Aorta (tissue), 5 donors: ENCODE measurements around the gene MTSS2. TPM values are rescaled to one million over a fixed set of nuclear protein-coding genes. Genes with fewer than 3 reads are reported as not detected.
A peak's percentile ranks its signal among the peaks of the same experiment; 100 is the strongest.

Experiments used
- ATAC-seq: fragments of 200-7000 bp; cut with Tn5 transposase; one replicate; pipeline ENCODE4 v1.9.1; 2022; ENCODE audit warnings: moderate library complexity; ENCODE audit not compliant: low FRiP score
- DNase-seq, 2 donors: peaks; one replicate each; pipeline ENCODE4 v3.0.0-alpha.2; 2020
- H3K27ac ChIP-seq, 2 donors: one replicate each; pipeline ENCODE4 v1.5.1; 2013; ENCODE audit warnings: low read length in 2 of 2, mild to moderate bottlenecking in 2 of 2, moderate library complexity in 2 of 2, control low read depth in 1 of 2, inconsistent platforms in 1 of 2, low read depth in 1 of 2
- H3K27me3 ChIP-seq, 2 donors: one replicate each; pipeline ENCODE4 v1.6.1; 2013; ENCODE audit warnings: control low read depth in 1 of 2, low read length in 1 of 2, mild to moderate bottlenecking in 1 of 2, moderate library complexity in 1 of 2; ENCODE audit not compliant: insufficient read depth in 2 of 2, control insufficient read depth in 1 of 2
- H3K36me3 ChIP-seq, 2 donors: one replicate each; pipeline ENCODE4 v1.6.1; 2013; ENCODE audit warnings: control low read depth in 1 of 2, low read length in 1 of 2, mild to moderate bottlenecking in 1 of 2; ENCODE audit not compliant: insufficient read depth in 2 of 2, control insufficient read depth in 1 of 2
- H3K4me1 ChIP-seq, 2 donors: one replicate each; pipeline ENCODE4 v1.6.1; 2013; ENCODE audit warnings: low read length in 2 of 2, control low read depth in 1 of 2, mild to moderate bottlenecking in 1 of 2, moderate library complexity in 1 of 2; ENCODE audit not compliant: insufficient read depth in 2 of 2, control insufficient read depth in 1 of 2
- H3K4me3 ChIP-seq, 2 donors: one replicate each; pipeline ENCODE4 v1.5.1; 2013; ENCODE audit warnings: low read length in 2 of 2, control low read depth in 1 of 2, mild to moderate bottlenecking in 1 of 2
- H3K9me3 ChIP-seq: one replicate; pipeline ENCODE4 v1.6.1; 2013; ENCODE audit warnings: mild to moderate bottlenecking, low read length; ENCODE audit not compliant: control insufficient read depth
- WGBS, 2 donors: extraction: QIAGEN DNeasy Blood & Tissue Kit; methylation state at CpG; one replicate each; pipeline ENCODE4 v1.1.7; 2013; 5-methylcytosine and 5-hydroxymethylcytosine counted together
- intact Hi-C, 2 donors: fragments of 100-400 bp; cut with DNase I; formaldehyde crosslinking; loops; one replicate each; pipeline versions ENCODE4 v1.14.2 to v1.15.0; 2022
- polyA plus RNA-seq, 2 donors: library from polyadenylated mRNA; stranded (reverse); fragments of 200-250 nt; gene quantifications; one replicate each; pipeline ENCODE4 v1.2.3, GENCODE V29; 2013
- total RNA-seq, 2 donors: library from RNA; stranded (reverse); fragmentation: NEBNext Ultra II Directional; extraction: Animal tissue kit (Norgen Biotek cat#: 25700); gene quantifications; one replicate each; pipeline ENCODE4 v1.2.1, GENCODE V29; 2021
- donor health status: healthy with polysubstance abuse.
- donor health status: Bipolar disorder and iron deficiency.
- donor health status: DM: no; HTN: no; CAD: no.
- donor health status: DM: no; HTN: no; CAD: no.
- donor health status: DM: yes; HTN: yes; CAD: no.

The MTSS2 gene
- total and polyA plus RNA-seq, 4 donors: 22.0 to 87.4 (median 49.6) TPM

DNA sequence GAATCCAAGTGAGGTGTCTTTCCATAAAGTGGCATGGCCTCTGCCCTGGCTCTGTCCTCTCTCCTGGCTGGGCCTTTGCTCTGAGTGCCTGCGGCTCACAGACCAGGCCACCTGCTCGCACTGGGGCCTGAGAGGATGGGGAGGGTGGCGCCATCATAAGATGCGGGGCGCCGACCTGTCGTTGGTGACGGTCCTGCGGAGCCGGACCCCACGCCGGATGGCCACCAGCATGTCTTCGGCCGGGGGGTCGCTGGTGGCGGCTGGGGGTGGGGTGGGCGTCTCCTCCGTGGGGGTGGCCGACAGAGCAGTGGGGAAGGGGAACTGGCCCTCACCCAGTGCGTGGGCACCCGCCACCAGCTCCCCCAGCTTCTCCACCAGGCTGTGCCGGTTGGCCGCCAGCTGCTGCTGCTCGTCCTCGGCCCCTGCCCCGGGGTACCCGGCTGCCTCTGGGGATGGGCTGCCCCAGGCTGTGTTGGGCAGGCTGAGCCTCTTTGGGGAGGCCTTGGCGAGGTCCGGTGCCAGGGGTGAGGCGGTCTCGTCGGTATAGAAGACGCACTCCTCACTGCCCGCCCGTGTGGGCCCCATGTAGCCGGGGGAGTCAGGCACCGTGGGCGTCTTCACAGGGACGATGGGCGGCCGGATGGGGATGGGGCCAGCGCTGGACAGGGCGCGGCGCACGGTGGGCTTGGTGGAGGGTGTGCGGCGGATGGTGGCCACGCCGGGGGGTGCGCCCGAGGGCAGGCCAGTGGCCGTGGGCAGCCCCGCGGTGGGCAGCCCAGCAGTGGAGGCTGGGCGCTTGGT is 22.1 kb downstream of the MTSS2 start:
- Histone ChIP-seq H3K27ac (no peak overlapping the region), H3K9me3 (no peaks in the 10 kb centered on the region), H3K4me3 (no peak overlapping the region), H3K27me3 (no peaks in the 10 kb centered on the region), H3K36me3 (peaks cover 0 to 11% of the 10 kb centered on the region in 2 donors), H3K4me1 (no peaks in the 10 kb centered on the region)
- intact Hi-C loops: no loop called here
- DNase-seq (peak in 1 of 2 donors; percentile 72), ATAC-seq (no peak)
- 88 to 91% methylated on average over 52 to 56 of the region's 56 CpGs for WGBS, 2 donors

- 73 to 75% methylated on average over 13 of the region's 13 CpGs for WGBS, 2 donors
- DNase-seq (peak in 1 of 2 donors; percentile 61), ATAC-seq (no peak)
- no peaks in the 10 kb centered on the region for H3K9me3 ChIP-seq
- no peaks in the 10 kb centered on the region for H3K4me1 ChIP-seq
- H3K27me3 ChIP-seq: no peaks in the 10 kb centered on the region
- no peak overlapping the region for H3K4me3 ChIP-seq
- intact Hi-C loops: no loop called here
- no peak overlapping the region for H3K27ac ChIP-seq
- peaks cover 0 to 11% of the 10 kb centered on the region in 2 donors for H3K36me3 ChIP-seq
These were observed 22.8 kb downstream of the MTSS2 start for GRCh38 chr16:70662991-70663523.

DNA sequence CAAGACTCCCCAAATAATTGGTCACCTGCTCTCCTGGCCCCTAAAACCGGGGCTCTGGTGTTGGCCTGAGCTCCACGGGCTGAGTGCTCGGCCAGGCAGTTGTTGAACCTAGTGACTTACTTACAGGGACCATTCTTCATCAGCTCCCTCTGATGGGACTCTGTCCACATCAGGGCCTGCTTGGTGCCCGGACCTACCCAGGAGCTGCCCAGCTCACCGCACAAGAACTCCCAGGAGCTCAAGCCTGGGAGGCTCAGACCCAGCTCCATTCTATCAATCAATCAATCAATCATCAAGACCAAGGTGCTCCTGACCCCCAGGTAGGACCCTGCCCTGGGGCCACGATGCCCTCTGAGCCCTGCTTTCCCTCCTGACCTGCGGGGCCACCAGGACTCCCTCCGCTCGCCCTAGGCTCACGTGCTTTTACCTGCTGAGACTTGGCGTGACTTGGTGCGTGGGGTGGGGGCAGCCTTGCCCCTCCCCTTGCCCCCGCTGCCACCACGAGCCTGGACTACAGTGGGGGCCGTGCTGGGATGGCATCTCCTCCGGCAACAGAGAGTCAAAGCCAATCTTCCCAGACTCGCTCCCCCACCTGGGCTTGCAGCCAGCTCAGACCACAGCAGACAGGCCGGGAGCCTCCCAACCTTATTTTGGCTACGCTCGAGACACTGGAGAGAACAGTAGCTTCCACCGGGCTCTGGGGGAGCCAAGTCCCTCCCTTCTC is 23.8 kb downstream of the MTSS2 start:
- Histone ChIP-seq H3K4me3 (no peak overlapping the region), H3K36me3 (peaks cover 0 to 11% of the 10 kb centered on the region in 2 donors), H3K27ac (no peak overlapping the region), H3K4me1 (no peaks in the 10 kb centered on the region), H3K9me3 (no peaks in the 10 kb centered on the region), H3K27me3 (no peaks in the 10 kb centered on the region)
- ATAC-seq (no peak), DNase-seq (peak; percentile 57 to 75)
- WGBS, 2 donors: 47 to 48% methylated on average over 21 of the region's 21 CpGs
- intact Hi-C loops: no loop called here

DNA sequence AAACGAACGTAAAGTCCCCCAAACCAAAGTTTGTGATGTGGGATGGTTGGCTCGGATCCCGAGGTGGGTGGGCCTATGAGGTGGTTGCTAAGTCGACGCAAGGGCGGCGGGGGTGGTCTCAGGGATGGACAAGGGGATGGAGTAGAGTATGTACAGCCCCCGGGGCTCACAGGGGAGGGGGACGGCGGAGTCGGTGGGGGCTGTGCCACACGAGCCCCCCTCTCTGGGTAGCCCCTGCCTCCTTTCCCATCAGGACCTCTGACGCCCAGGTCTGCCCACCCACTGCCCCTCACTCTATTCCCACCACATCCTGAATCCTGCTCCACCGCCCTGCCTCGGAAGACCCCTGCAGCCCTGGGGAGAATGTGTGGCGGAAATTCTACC is 24.3 kb downstream of the MTSS2 start:
- Histone ChIP-seq H3K4me1 (no peaks in the 10 kb centered on the region), H3K4me3 (no peak overlapping the region), H3K9me3 (no peaks in the 10 kb centered on the region), H3K27me3 (no peaks in the 10 kb centered on the region), H3K36me3 (peaks cover 0 to 11% of the 10 kb centered on the region in 2 donors), H3K27ac (no peak overlapping the region)
- intact Hi-C loops: no loop called here
- peak in 1 of 2 donors; percentile 72 for DNase-seq
- ATAC-seq: no peak
- WGBS, 2 donors: 51 to 67% methylated on average over 10 to 17 of the region's 17 CpGs

GRCh38 chr16:70660672-70661350 is 25.0 kb downstream of the MTSS2 start:
- peaks cover 0 to 11% of the 10 kb centered on the region in 2 donors for H3K36me3 ChIP-seq
- ATAC-seq: no peak

GRCh38 chr16:70659953-70660671 is 25.7 kb downstream of the MTSS2 start:
- Histone ChIP-seq H3K4me3 (no peak overlapping the region), H3K36me3 (peaks cover 0 to 11% of the 10 kb centered on the region in 2 donors), H3K4me1 (no peaks in the 10 kb centered on the region), H3K27ac (no peak overlapping the region), H3K27me3 (no peaks in the 10 kb centered on the region), H3K9me3 (no peaks in the 10 kb centered on the region)
- WGBS, 2 donors: 69 to 75% methylated on average over 15 to 16 of the region's 16 CpGs
- DNase-seq (peak in 1 of 2 donors; percentile 60), ATAC-seq (no peak)
- intact Hi-C loops: loop anchor here in 1 of 2 donors (10.0 kb wide), 1 partner anchor 295 kb away; no protein-coding TSS in a partner anchor

More at GRCh38 chr16:70660672-70661350, 25.0 kb downstream of the MTSS2 start:
- peak in 1 of 2 donors; percentile 59 for DNase-seq
- no peak overlapping the region for H3K4me3 ChIP-seq
- no peaks in the 10 kb centered on the region for H3K27me3 ChIP-seq
- WGBS, 2 donors: 20 to 33% methylated on average over 6 to 7 of the region's 7 CpGs
- H3K9me3 ChIP-seq: no peaks in the 10 kb centered on the region
- intact Hi-C loops: no loop called here
- no peak overlapping the region for H3K27ac ChIP-seq
- H3K4me1 ChIP-seq: no peaks in the 10 kb centered on the region

DNA sequence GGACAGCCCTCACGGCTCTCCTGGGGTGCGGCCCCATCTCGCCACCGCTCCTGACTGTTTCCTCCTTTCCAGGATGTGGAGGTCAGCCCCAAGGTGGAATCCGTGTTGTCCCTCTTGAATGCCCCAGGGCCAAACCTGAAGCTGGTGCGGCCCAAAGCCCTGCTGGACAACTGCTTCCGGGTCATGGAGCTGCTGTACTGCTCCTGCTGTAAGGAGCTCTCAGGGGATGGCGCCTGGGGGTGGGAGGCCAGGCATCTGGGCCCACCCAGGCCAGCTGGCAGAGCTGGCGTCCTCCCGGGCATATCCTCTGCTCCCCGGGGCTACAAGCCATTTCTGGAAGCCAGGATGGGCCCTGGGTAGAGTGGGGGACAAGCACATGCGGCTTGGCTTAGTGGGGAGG is 26.3 kb downstream of the MTSS2 start:
- intact Hi-C loops: loop anchor here in 1 of 2 donors (10.0 kb wide), 1 partner anchor 295 kb away; no protein-coding TSS in a partner anchor
- ATAC-seq (peak; percentile 26), DNase-seq (peak in 1 of 2 donors; percentile 68)

DNA sequence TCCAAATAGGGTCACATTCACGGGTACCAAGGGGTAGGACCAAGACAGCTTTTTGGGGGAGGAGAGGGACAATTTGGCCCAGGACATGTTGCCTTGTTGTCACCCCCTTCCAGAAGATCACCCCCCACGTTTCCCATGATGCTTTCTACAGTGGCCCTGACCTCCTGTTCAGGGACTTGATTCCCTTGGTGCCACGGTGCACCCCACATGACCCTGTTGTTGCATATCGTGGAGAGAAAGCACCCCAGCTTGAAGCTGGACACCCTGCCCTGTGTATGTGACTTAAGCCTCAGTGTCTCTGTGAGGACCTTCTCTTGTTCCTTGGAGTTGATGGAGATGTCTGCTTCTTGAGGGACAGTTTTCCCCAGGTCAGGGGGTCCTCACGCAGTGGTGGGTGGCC is 26.9 kb downstream of the MTSS2 start:
- ATAC-seq: no peak
- DNase-seq: peak in 1 of 2 donors; percentile 43
- Histone ChIP-seq H3K4me3 (no peak overlapping the region), H3K27me3 (no peaks in the 10 kb centered on the region), H3K4me1 (no peaks in the 10 kb centered on the region), H3K27ac (no peak overlapping the region), H3K9me3 (no peaks in the 10 kb centered on the region), H3K36me3 (peaks cover 0 to 2% of the 10 kb centered on the region in 2 donors)
- WGBS, 2 donors: 69 to 73% methylated on average over 5 of the region's 5 CpGs
- intact Hi-C loops: loop anchor here in 1 of 2 donors (10.0 kb wide), 1 partner anchor 294 kb away; no protein-coding TSS in a partner anchor

More for the DNA sequence above, 26.3 kb downstream of the MTSS2 start:
- Histone ChIP-seq H3K4me1 (no peaks in the 10 kb centered on the region), H3K27me3 (no peaks in the 10 kb centered on the region), H3K27ac (no peak overlapping the region), H3K4me3 (no peak overlapping the region), H3K9me3 (no peaks in the 10 kb centered on the region), H3K36me3 (peaks cover 0 to 8% of the 10 kb centered on the region in 2 donors)
- WGBS, 2 donors: 80 to 81% methylated on average over 12 of the region's 12 CpGs
